ENCODE results near the gene CXCL1.

DNA sequence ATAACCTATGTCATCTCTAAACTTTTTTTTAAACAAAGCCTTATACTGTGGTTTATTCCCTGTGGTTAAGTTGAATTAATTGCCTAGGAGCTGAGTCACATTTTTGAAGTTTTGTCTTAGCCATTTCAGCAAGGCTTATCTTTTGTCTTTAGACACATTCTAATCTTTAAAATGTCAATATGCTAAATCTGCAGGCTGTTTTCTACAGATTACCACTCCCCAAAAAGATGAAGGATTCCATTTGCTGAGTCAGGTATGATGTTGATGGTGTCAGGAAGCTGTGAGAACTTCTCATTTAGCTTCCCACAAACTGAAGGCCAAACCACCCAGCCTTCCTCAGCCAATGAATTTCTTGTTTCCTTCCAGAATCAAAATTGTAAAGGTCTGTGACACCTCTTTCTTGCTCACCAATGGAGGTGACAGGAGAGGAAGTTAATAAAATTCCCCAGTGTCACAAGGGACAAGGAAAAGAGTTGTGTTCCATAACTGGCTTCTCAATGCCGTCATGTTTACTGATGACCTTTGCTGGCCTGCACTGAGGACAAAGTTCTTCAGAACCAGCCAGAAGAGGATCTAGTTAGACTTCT, 36.4 kb upstream of the CXCL1 start:
- TF ChIP-seq, protein P1, sequence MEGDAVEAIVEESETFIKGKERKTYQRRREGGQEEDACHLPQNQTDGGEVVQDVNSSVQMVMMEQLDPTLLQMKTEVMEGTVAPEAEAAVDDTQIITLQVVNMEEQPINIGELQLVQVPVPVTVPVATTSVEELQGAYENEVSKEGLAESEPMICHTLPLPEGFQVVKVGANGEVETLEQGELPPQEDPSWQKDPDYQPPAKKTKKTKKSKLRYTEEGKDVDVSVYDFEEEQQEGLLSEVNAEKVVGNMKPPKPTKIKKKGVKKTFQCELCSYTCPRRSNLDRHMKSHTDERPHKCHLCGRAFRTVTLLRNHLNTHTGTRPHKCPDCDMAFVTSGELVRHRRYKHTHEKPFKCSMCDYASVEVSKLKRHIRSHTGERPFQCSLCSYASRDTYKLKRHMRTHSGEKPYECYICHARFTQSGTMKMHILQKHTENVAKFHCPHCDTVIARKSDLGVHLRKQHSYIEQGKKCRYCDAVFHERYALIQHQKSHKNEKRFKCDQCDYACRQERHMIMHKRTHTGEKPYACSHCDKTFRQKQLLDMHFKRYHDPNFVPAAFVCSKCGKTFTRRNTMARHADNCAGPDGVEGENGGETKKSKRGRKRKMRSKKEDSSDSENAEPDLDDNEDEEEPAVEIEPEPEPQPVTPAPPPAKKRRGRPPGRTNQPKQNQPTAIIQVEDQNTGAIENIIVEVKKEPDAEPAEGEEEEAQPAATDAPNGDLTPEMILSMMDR (IDR thresholded peaks at IDR 0.05) = no peak
- TF ChIP-seq POLR2A (IDR thresholded peaks at IDR 0.05) = no peak

Data from ovary (tissue), 3 donors.